ENCODE data around the gene ROPN1B. TPM values are rescaled to one million over a fixed set of nuclear protein-coding genes. Genes with fewer than 3 reads are reported as not detected.

ROPN1B gene
- total and polyA plus RNA-seq, 4 donors, result 1.3 to 3.6 (median 2.1) TPM

DNA sequence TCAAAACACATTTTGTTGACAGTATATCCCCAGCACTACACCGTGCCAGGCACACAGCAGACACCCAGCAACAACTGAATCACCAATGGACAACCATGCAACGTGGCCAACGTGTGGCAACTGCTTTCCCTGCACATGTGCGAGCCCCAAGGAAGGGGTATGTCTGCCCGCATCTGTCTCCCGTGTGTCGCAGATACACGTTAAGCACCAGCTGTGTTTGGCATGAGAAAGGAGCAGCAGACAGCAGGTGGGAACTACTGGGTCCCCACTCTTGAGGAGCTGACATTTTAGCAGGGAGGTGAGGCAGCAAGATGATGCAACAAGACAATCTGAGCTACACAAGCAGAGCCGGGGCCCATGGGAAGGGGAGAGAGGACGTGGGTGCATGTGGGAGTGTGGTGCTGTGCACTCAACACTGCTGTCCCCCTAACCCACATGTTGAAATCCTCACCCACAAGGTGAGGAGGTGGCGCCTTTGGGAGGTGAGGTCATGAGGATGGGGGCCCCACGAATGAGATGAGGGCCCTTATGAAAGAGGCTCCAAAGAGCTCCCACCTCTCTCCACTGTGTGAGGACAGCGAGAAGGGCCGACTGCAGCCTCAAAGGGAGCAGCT, 56.2 kb downstream of the ROPN1B start:
- H3K4me1 ChIP-seq (ENCODE audit: control insufficient read depth, insufficient read depth, low read length), result no peaks in the 10 kb centered on the region
- no peaks in the 10 kb centered on the region for H3K27me3 ChIP-seq (ENCODE audit: control insufficient read depth, insufficient read depth, low read length)
- H3K9me3 ChIP-seq (ENCODE audit: control insufficient read depth, insufficient read depth, low read length), result peaks cover 11% of the 10 kb centered on the region
- WGBS (ENCODE audit: insufficient coverage), result 87% methylated on average over 10 of the region's 14 CpGs
- no peak for DNase-seq (ENCODE audit: low read depth in 4 of 6, low spot score in 6 of 6)
- H3K4me3 ChIP-seq (ENCODE audit: low read depth, low read length), result no peak overlapping the region
- H3K27ac ChIP-seq (ENCODE audit: low read depth, low read length), result no peak overlapping the region
- peaks cover 53% of the 10 kb centered on the region for H3K36me3 ChIP-seq (ENCODE audit: control insufficient read depth, insufficient read depth, low read length)

- Histone ChIP-seq H3K36me3 (ENCODE audit: control insufficient read depth, insufficient read depth, low read length) (peaks cover 53% of the 10 kb centered on the region), H3K27ac (ENCODE audit: low read depth, low read length) (no peak overlapping the region), H3K27me3 (ENCODE audit: control insufficient read depth, insufficient read depth, low read length) (no peaks in the 10 kb centered on the region), H3K9me3 (ENCODE audit: control insufficient read depth, insufficient read depth, low read length) (peaks cover 11% of the 10 kb centered on the region), H3K4me1 (ENCODE audit: control insufficient read depth, insufficient read depth, low read length) (no peaks in the 10 kb centered on the region), H3K4me3 (ENCODE audit: low read depth, low read length) (no peak overlapping the region)
- no peak for DNase-seq (ENCODE audit: low read depth in 4 of 6, low spot score in 6 of 6)
- WGBS (ENCODE audit: insufficient coverage), result 93% methylated on average over 4 of the region's 4 CpGs
Measured at GRCh38 chr3:126025862-126026261, 56.9 kb downstream of the ROPN1B start.

- Histone ChIP-seq H3K9me3 (ENCODE audit: control insufficient read depth, insufficient read depth, low read length) (peaks cover 11% of the 10 kb centered on the region), H3K36me3 (ENCODE audit: control insufficient read depth, insufficient read depth, low read length) (peaks cover 53% of the 10 kb centered on the region), H3K27me3 (ENCODE audit: control insufficient read depth, insufficient read depth, low read length) (no peaks in the 10 kb centered on the region), H3K4me1 (ENCODE audit: control insufficient read depth, insufficient read depth, low read length) (no peaks in the 10 kb centered on the region), H3K27ac (ENCODE audit: low read depth, low read length) (no peak overlapping the region), H3K4me3 (ENCODE audit: low read depth, low read length) (no peak overlapping the region)
- WGBS (ENCODE audit: insufficient coverage), result 94% methylated on average over 11 of the region's 11 CpGs
- DNase-seq (ENCODE audit: low read depth in 4 of 6, low spot score in 6 of 6), result no peak
Measured at GRCh38 chr3:126026277-126026751, 57.3 kb downstream of the ROPN1B start.

DNA sequence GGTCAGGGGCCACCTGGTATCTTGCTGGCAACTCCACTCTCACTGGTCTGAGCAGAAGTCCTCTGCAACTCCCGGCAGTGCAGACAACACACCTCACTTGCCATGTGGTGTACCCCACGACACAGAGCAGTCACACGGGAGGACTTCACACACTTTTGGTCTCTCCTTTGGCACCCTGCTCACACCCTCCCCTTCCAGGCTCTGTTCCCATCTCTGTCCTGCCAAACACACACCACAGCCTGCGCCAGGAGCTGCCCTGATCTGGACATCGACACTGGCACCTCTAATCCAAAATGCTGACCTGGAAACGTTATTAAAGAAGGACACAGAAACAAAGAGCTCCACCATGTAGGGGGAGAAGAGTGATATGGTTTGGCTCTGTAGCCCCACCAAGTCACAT, 57.8 kb downstream of the ROPN1B start:
- 83% methylated on average over 6 of the region's 6 CpGs for WGBS (ENCODE audit: insufficient coverage)
- Histone ChIP-seq H3K4me3 (ENCODE audit: low read depth, low read length) (no peak overlapping the region), H3K4me1 (ENCODE audit: control insufficient read depth, insufficient read depth, low read length) (no peaks in the 10 kb centered on the region), H3K27ac (ENCODE audit: low read depth, low read length) (no peak overlapping the region), H3K27me3 (ENCODE audit: control insufficient read depth, insufficient read depth, low read length) (no peaks in the 10 kb centered on the region), H3K9me3 (ENCODE audit: control insufficient read depth, insufficient read depth, low read length) (peaks cover 11% of the 10 kb centered on the region), H3K36me3 (ENCODE audit: control insufficient read depth, insufficient read depth, low read length) (peaks cover 53% of the 10 kb centered on the region)
- no peak for DNase-seq (ENCODE audit: low read depth in 4 of 6, low spot score in 6 of 6)

- 97% methylated on average over 4 of the region's 4 CpGs for WGBS (ENCODE audit: insufficient coverage)
- peaks cover 57% of the 10 kb centered on the region for H3K36me3 ChIP-seq (ENCODE audit: control insufficient read depth, insufficient read depth, low read length)
- H3K4me1 ChIP-seq (ENCODE audit: control insufficient read depth, insufficient read depth, low read length), result no peaks in the 10 kb centered on the region
- peaks cover 11% of the 10 kb centered on the region for H3K9me3 ChIP-seq (ENCODE audit: control insufficient read depth, insufficient read depth, low read length)
- no peak overlapping the region for H3K4me3 ChIP-seq (ENCODE audit: low read depth, low read length)
- H3K27ac ChIP-seq (ENCODE audit: low read depth, low read length), result no peak overlapping the region
- no peaks in the 10 kb centered on the region for H3K27me3 ChIP-seq (ENCODE audit: control insufficient read depth, insufficient read depth, low read length)
- DNase-seq (ENCODE audit: low read depth in 4 of 6, low spot score in 6 of 6), result no peak
Measured at GRCh38 chr3:126028096-126028495, 59.1 kb downstream of the ROPN1B start.

DNA sequence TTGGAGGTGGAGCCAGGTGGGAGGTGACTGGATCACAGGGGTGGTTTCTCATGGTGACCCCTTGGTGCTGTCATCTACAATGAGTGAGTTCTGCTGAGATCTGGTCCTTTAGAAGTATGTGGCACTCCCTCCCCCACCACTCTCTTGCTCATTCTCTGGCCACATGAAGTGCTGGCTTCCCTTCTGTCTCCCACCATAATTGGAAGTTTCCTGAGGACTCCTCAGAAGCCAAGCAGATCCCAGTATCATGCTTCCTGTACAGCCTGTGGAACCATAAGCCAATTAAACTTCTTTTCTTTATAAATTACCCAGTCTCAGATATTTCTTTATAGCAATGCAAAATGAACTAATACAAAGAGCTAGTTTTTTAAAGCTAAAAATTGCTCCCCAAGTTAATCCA, 60.3 kb downstream of the ROPN1B start:
- Histone ChIP-seq H3K9me3 (ENCODE audit: control insufficient read depth, insufficient read depth, low read length) (peaks cover 11% of the 10 kb centered on the region), H3K27ac (ENCODE audit: low read depth, low read length) (no peak overlapping the region), H3K27me3 (ENCODE audit: control insufficient read depth, insufficient read depth, low read length) (no peaks in the 10 kb centered on the region), H3K4me3 (ENCODE audit: low read depth, low read length) (no peak overlapping the region), H3K4me1 (ENCODE audit: control insufficient read depth, insufficient read depth, low read length) (no peaks in the 10 kb centered on the region), H3K36me3 (ENCODE audit: control insufficient read depth, insufficient read depth, low read length) (peaks cover 53% of the 10 kb centered on the region)
- DNase-seq (ENCODE audit: low read depth in 4 of 6, low spot score in 6 of 6), result no peak

DNA sequence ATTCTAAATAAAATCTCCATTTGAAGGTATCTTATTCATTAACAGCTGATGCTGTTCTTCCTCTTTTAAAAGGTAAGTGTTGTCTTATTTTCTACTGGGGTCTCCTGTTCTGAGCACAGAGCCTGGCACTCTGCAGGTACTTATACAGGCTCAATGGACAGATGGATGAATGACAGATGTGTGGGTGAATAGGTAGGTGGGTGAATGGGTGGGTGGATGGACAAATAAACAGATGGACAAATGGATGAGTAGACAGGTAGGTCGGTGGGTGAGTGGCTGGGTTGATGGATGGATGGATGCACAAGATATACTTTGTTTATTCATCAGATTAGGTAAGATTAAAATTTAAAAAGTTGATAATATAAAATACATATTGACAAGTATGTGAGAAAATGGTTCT, 61.5 kb downstream of the ROPN1B start:
- peaks cover 51% of the 10 kb centered on the region for H3K36me3 ChIP-seq (ENCODE audit: control insufficient read depth, insufficient read depth, low read length)
- H3K27me3 ChIP-seq (ENCODE audit: control insufficient read depth, insufficient read depth, low read length), result no peaks in the 10 kb centered on the region
- H3K9me3 ChIP-seq (ENCODE audit: control insufficient read depth, insufficient read depth, low read length), result peaks cover 11% of the 10 kb centered on the region
- DNase-seq (ENCODE audit: low read depth in 4 of 6, low spot score in 6 of 6), result no peak
- H3K27ac ChIP-seq (ENCODE audit: low read depth, low read length), result no peak overlapping the region
- no peaks in the 10 kb centered on the region for H3K4me1 ChIP-seq (ENCODE audit: control insufficient read depth, insufficient read depth, low read length)
- WGBS (ENCODE audit: insufficient coverage), result no CpG with 5 or more reads among the region's 1 CpG
- H3K4me3 ChIP-seq (ENCODE audit: low read depth, low read length), result no peak overlapping the region

- 61% methylated on average over 9 of the region's 9 CpGs for WGBS (ENCODE audit: insufficient coverage)
- Histone ChIP-seq H3K36me3 (ENCODE audit: control insufficient read depth, insufficient read depth, low read length) (peaks cover 40% of the 10 kb centered on the region), H3K4me3 (ENCODE audit: low read depth, low read length) (no peak overlapping the region), H3K9me3 (ENCODE audit: control insufficient read depth, insufficient read depth, low read length) (peaks cover 11% of the 10 kb centered on the region), H3K27me3 (ENCODE audit: control insufficient read depth, insufficient read depth, low read length) (no peaks in the 10 kb centered on the region), H3K27ac (ENCODE audit: low read depth, low read length) (no peak overlapping the region), H3K4me1 (ENCODE audit: control insufficient read depth, insufficient read depth, low read length) (no peaks in the 10 kb centered on the region)
- DNase-seq (ENCODE audit: low read depth in 4 of 6, low spot score in 6 of 6), result no peak
Measured at GRCh38 chr3:126031981-126032471, 63.0 kb downstream of the ROPN1B start.

All from spinal cord (tissue), 10 donors.